Thyroid gland (tissue), 4 donors: ENCODE measurements around the gene ANKRD12.

ENCODE experiments used
- CTCF ChIP-seq, 6 experiments: fragments of 200-600 bp in 3 of 6; fragments of 450-650 bp in 3 of 6; sonication (generic) in 3 of 6; IDR thresholded peaks; one replicate each; pipeline ENCODE4 v1.5.1; 2016 to 2019; ENCODE audit warnings: antibody characterized with exemption in 6 of 6, mild to moderate bottlenecking in 2 of 6, inconsistent platforms in 1 of 6, moderate library complexity in 1 of 6
- POLR2A ChIP-seq, 2 donors: fragments of 450-650 bp; IDR thresholded peaks; one replicate each; pipeline ENCODE4 v1.6.1; 2017; ENCODE audit warnings: antibody characterized with exemption in 2 of 2, mild to moderate bottlenecking in 2 of 2, moderate library complexity in 1 of 2

GRCh38 chr18:9130195-9130594 is 6.4 kb upstream of the ANKRD12 start:
- TF ChIP-seq CTCF (IDR thresholded peaks at IDR 0.05) (no peak), POLR2A (IDR thresholded peaks at IDR 0.05) (no peak)
